ENCODE results near the gene CHN1. TPM values are rescaled to one million over a fixed set of nuclear protein-coding genes. Genes with fewer than 3 reads are reported as not detected.

CHN1 gene
- total RNA-seq, 1 donor from 2014 or later: 8.1 TPM

DNA sequence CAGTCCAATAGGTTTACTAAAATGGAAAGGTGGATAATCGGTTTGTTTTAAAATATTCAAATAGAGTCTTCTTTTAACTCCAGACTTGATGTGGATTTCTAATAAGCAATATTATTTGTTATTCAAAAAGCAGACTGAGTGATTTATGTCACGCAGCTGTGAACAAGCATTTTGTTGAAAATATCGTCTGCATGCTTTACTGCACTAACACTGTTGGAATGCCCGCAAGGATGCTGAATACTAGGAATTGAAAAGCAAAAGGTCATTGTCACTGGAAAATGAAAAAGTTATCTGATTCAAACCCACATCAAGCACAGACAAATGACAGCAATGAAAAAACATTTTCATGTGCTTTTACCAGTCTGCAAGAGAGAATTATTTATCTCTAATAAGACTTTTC lies 31.1 kb downstream of the CHN1 start:
- DNase-seq (ENCODE audit: low read depth in 2 of 2): peak in 1 of 2 donors; percentile 48

DNA sequence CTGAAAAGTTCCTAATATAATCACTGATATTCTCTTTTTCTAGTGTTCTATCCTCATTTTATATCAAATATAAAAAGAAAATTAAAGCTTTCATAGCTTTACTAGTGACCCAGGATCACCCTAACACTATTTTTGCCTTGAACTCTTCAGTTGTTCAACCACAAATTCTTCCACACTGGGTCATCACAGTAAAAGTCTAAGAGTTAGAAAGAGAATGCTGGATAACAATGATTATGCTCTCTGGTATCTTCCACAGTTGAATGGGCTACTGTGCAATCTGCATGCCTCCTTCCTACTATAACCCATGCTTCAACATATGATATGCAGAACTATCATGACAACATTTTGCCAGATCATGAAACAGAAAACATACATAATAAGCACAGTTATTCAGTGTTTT lies 32.3 kb downstream of the CHN1 start:
- no peak for DNase-seq (ENCODE audit: low read depth in 2 of 2)

GRCh38 chr2:174971868-174972781 lies 33.1 kb downstream of the CHN1 start:
- DNase-seq (ENCODE audit: low read depth in 2 of 2): peak; percentile 77 to 96

GRCh38 chr2:174970092-174970491 lies 35.1 kb downstream of the CHN1 start:
- DNase-seq (ENCODE audit: low read depth in 2 of 2): no peak

DNA sequence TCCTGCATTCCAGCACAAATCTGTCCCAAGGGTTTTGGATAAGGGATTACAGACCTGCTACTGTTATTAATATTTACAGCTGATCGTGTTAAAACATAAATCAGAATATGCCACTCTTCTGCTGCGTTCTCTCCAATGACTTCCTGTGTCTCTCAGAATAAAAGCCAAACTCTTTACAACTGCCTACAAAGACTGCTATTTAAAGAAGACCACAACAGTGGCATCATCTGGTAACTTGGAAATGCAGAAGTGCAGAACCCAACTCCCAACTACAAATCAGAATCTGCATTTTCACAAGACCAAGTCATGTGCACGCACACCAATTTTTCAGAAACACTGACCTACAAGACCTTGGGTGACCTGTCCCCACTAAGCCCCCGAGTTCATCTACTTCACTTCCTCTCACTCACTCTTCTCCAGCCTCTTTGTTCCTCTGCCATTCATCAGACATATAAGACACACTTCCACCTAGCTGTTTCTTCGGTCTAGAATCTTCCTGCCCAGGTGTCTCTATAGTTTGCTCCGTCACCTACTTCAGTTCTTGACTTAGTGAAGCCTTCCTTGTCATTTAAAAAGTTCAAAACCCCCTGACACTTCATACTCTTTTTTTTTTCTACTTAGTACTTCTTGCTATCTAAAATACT lies 36.0 kb downstream of the CHN1 start:
- DNase-seq (ENCODE audit: low read depth in 2 of 2): no peak

- DNase-seq (ENCODE audit: low read depth in 2 of 2): no peak
Measured at GRCh38 chr2:174967691-174968260, 37.4 kb downstream of the CHN1 start.

GRCh38 chr2:174967086-174967485 lies 38.1 kb downstream of the CHN1 start:
- DNase-seq (ENCODE audit: low read depth in 2 of 2): no peak

GRCh38 chr2:174965992-174966744 lies 39.0 kb downstream of the CHN1 start:
- peak; percentile 28 to 50 for DNase-seq (ENCODE audit: low read depth in 2 of 2)

DNA sequence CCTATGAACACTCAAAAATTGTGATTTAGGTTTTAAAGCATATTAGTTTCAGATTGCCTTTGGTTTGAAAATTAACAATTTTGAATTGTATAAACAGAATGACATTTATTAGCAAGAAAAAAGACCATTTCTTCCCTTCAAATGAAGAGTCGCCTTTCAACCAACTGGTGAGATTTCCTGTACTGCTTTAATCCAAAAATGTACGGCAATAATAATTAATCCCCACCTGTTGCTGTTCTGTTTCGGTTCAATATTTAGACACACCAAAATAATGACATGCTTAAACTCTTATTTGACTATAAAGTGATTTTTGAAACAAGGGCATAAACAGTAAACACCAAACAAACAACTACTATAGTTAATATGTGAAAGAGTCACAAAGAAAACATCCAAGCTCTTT lies 39.6 kb downstream of the CHN1 start:
- DNase-seq (ENCODE audit: low read depth in 2 of 2): no peak

GRCh38 chr2:174964404-174964803 lies 40.8 kb downstream of the CHN1 start:
- DNase-seq (ENCODE audit: low read depth in 2 of 2): no peak

GRCh38 chr2:174963437-174964400 lies 41.5 kb downstream of the CHN1 start:
- DNase-seq (ENCODE audit: low read depth in 2 of 2): no peak

- DNase-seq (ENCODE audit: low read depth in 2 of 2): no peak
Measured at GRCh38 chr2:174959787-174960186, 45.4 kb downstream of the CHN1 start.

GRCh38 chr2:174957050-174957449 lies 48.1 kb downstream of the CHN1 start:
- DNase-seq (ENCODE audit: low read depth in 2 of 2): no peak

DNA sequence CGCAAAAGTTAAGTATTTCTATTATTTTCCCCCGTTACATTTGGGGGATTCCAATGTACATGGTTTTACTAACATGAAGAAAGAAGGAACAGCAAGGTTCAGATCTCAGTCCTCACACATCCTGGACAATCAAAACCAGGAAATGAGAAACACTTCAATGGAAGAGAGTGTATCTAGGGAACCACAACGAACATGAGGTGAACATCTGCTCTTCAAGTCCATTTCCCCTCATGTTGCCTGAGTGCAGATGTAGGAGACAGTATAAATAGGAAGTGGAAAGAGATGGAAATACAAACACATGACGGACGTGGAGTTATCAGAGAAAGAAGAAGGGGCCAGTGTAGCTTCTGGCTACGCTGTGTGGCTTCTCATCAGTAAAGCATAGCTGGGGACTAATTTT lies 52.6 kb downstream of the CHN1 start:
- DNase-seq (ENCODE audit: low read depth in 2 of 2): peak; percentile 78 to 84

GRCh38 chr2:174951745-174952144 lies 53.4 kb downstream of the CHN1 start:
- no peak for DNase-seq (ENCODE audit: low read depth in 2 of 2)

- no peak for DNase-seq (ENCODE audit: low read depth in 2 of 2)
Measured at GRCh38 chr2:174949988-174950687, 55.0 kb downstream of the CHN1 start.

DNA sequence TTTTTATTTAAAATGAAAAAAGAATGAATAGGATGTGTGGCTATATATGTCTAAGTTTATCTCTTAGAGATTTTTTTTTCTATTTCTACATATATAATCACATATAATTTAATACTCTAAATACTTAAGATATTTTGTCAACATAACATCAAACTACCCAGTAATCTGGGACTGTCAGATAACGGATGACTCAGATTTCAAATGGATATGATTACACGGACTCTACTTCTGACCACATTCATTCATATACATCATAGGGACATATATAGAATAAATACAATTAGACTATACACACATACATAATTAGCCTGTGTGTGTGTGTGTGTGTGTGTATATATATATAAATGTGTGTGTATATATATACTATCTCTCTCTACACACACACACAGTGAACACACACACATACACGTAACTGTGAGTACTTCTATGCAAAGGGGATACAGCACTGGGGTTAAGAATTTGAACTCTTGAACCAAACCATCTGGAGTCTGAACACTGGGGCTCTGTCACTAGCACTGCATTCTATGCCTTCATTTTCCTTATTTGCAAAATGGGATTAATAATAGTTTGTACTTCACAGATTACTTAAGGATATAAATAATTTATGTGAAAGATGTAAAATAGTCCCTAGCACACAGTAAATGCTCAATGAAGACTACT lies 59.5 kb downstream of the CHN1 start:
- DNase-seq (ENCODE audit: low read depth in 2 of 2): no peak

- DNase-seq (ENCODE audit: low read depth in 2 of 2): peak; percentile 24 to 28
Measured at GRCh38 chr2:174939046-174939445, 66.1 kb downstream of the CHN1 start.

DNA sequence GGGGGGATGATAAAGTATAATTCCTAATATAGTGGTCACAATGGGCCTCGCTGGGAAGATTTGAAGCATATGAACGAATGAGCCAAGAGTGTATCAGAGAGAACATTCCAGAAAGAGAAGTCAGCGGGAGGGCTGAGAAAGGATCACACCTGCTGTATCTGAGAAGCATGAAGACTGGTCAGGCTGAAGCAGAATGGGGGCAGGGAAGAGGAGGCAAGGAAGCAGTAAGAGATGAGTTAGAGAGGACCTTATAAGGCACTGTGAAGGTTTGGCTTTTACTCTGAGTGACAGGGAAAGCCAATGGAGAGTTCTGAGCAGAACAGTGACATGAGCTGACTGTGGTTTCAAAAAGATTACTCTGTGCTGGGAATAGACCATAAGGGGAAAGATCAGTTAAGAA lies 73.5 kb downstream of the CHN1 start:
- no peak for DNase-seq (ENCODE audit: low read depth in 2 of 2)
